HUDEP-2 (cell line): Measurements from ENCODE around the gene CAVIN3.
"Not testable (repeated sequence)": the region's sequence is repeated elsewhere in the genome, so short reads cannot be mapped to it uniquely, and the experiment has no call there.

ENCODE experiments used
- DNase-seq, 76 experiments: peaks; one replicate each; lab custom pipeline; 2025; ENCODE audit not compliant: unreplicated experiment in 76 of 76; lab: John Stamatoyannopoulos, UW

CAVIN3 gene

GRCh38 chr11:6326985-6327384, 6.7 kb upstream of the CAVIN3 start:
- DNase-seq = no peak

DNA sequence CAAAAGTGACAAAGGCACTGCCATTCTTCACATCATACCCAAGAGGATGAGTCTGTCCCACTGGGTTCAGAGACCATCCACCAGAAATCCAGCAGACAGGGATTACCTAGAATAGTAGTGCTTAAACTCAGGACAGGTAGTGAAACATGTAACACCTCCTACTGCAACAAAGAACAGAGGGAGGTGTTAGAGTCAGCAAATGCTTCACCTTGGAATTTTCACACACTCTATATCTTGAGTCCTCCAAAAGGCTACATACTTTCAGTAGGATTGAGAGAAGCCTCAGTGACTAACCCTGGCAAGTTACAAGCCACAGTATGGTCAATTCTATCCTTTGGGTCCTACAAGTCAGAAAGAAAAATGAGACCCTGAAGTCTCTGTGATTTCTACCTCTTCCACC, 6.0 kb upstream of the CAVIN3 start:
- no peak for DNase-seq

- DNase-seq = no peak
These were observed 3.1 kb upstream of the CAVIN3 start for GRCh38 chr11:6323291-6323905.

DNA sequence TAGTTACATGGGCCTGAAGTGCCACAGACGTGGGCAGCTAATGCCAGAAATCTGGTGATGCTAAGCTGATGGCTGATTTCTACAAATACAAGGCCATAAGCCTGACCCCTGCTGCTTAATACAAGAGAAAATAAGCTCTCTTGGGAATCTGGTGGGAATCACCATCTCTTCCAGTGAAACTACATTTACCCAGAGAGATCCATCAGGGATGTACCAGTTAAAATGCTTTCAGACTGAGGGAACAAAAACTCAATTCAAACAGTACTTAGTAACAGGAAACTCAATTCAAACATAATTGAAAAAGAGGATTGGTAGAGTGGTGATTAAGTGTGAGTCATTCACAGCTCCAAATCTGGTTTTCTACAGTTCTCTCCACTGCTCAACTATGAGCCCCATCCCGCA, 1.7 kb upstream of the CAVIN3 start:
- DNase-seq = no peak

- no peak for DNase-seq
These were observed 1.1 kb upstream of the CAVIN3 start for GRCh38 chr11:6321356-6321755.

DNA sequence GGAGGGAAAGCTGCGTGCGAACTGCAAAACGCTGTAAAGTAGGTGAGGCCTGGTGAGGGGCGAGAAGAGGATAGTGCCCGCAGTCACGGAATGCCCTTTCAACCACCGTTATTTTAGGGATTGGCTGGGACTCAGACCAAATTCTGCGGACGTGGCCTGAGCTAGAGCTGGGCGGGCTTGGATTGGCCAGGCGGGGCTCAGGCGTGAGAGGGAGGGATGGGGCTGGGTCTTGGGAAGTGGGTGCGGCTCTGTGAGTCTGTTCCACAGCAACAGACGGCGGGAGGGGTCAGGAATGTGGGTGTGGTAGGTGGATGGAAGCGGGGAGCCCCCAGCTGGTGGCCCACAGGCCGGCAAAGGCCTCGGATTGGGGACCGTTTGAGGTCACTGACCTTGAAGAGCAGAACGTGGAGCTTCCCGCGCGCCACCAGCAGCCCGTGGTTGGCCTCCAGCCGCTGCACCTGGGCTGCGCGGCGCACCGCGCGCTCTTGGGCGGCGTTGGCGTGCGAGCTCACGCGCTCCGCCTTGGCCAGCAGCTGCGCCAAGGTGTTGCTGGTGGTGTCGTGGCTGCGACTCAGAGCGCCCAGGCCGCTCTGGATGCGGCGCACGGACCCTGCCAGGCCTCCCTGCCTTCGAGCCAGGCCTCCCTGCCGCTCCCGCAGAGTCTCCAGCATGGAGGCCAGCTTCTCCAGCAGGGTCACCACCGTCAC, 444 bp downstream of the CAVIN3 start:
- peak in 2 of 76 experiments; percentile 1 to 11 for DNase-seq

- DNase-seq = no peak
These were observed 1.1 kb downstream of the CAVIN3 start for GRCh38 chr11:6319001-6319703.

DNA sequence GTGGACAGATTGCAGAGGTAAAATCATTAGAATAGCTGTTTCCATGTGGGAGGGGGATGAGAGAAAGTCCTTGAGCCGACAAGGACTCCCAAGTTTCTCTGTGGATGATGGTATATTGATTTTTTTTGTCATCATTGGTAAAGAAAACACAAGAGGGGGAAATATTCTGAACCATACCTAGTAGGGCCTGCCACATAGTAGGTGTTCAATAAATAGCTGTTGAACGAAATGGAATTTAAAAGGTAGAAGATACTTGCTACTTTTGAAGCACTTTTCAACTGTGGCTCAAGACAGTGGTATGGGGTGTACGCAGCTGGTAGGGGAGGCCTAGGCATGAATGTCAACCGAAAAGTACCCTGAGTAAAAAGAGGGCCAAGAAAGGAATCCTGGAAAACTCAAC, 2.1 kb downstream of the CAVIN3 start:
- DNase-seq = no peak

DNA sequence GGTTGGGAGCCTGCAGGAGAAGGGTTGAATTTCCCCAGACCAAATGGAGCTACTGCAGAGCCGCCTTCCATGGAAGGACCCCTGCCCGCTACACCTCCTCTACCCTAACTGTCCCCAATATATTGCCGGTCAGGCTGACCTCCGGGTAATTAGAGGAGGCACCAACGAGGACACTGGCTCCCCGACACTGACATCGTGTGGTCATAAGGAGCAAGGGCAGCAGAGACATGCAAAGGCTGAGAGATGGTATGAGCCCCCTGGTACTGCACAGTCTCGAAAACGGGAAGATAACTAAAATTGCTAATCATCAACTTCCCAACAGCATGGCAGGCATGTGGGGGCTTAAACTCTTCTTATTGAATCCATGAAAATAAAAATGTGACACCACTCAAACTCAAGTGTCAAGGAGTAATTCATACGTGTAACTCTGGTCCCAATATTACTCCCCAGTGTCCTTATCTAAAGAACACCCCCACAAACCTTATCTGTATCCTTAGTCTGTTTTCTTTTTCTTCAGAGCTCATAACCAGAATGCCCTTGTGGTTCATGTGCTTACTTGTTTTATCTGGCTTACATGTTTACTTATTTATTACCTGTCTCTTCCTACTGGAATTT, 4.4 kb downstream of the CAVIN3 start:
- DNase-seq = peak in 41 of 76 experiments; percentile 2 to 56 (median 27)

DNA sequence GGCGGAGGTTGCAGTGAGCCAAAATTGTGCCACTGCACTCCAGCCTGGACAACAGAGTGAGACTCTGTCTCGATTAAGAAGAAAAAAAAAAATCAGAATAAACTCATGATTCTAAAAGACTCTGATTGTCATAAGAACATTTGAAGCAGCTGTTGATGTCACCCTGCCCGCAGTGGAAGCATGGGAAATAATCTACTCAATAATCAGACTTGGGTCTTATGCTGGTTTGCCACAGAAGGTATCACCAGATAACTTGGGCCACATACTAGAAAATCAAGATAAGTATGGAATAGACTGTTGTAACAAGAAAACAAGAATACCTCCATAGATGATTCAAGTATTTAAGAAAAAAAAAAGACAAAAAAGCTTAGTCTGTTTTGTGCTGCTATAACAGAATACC, 8.2 kb downstream of the CAVIN3 start:
- peak in 2 of 76 experiments; percentile 2 to 17 for DNase-seq

- DNase-seq = no peak
These were observed 12.4 kb downstream of the CAVIN3 start for GRCh38 chr11:6307876-6308275.

GRCh38 chr11:6305297-6305696, 15.0 kb downstream of the CAVIN3 start:
- DNase-seq = no peak

GRCh38 chr11:6303661-6304060, 16.6 kb downstream of the CAVIN3 start:
- no peak for DNase-seq

DNA sequence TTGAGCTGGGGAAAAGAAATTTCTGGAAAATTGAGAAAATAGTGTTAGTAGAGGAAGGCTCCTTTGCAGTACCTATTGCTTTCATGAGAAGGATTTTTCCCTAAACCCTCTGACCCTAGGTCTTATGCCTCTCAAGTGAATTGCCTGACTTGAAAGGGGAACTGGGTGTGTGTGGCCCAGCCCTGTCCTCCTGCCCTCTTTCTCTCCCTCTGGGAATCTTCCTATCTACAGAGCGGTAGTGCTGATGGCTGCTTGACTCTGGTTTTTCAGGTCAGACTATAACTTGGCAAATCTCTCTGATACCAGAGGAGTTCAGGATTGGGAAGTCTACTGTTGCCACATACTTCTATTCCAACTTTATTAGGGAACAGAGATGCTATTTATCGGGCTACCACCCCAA, 19.2 kb downstream of the CAVIN3 start:
- no peak for DNase-seq

DNA sequence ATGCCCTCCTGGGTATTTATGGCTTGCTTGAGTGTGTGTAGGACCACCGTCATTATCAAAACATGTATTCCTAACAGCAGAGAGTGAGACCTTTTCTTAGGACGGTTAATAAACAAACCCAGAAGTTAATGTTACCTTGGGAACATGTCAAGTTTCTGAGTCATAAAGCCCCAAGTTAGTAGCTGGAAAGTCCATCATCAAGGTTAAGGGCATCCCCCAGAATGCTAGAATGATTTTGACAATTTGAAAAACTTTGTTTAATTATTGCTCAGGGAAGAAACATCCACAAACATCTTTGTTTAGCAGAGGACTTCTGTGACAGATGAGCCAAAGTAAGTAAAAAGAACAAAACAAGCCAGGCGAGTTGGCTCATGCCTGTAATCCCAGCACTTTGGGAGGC, 20.0 kb downstream of the CAVIN3 start:
- DNase-seq = no peak

DNA sequence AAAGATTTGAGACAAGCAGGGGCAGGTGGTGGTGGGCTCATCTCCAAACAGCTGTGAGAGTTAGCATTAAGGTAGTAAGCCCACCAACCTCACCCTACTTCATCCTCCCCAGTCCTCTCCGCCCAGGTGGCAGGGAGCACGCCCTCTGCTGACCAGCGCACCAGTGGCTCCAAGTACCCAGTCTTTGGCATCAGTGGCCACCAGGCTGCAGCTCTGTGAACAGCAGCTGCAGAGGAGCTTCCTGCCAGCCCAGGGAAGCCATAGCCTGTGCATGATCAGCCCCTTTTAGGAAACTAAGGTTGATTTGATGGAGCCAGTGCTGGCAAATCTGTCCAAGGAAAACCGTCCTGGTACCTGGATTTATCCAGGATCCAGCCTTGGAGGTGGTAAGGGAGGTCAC, 21.7 kb downstream of the CAVIN3 start:
- DNase-seq = peak in 42 of 76 experiments; percentile 2 to 63 (median 30)

GRCh38 chr11:6297831-6298230, 22.5 kb downstream of the CAVIN3 start:
- peak in 1 of 76 experiments; percentile 9 for DNase-seq

DNA sequence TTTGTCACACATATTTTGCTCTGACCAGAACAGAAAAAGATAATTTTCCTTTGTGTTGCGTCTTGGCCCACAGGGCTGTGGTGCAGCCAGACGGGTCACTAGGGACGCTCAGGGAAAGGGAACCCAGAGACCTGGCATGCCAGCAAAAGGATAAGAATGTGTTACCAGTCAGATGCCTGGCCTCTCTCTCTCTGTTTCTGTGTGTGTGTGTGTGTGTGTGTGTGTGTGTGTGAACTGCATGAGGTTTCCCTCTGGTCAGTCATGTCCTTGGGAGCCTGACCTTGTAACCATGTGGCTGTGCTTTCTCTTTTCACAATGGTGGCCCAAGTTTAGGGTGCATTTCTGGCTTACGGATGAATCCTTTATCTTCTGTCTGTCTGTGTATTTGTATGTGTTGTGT, 35.3 kb downstream of the CAVIN3 start:
- DNase-seq = no peak

DNA sequence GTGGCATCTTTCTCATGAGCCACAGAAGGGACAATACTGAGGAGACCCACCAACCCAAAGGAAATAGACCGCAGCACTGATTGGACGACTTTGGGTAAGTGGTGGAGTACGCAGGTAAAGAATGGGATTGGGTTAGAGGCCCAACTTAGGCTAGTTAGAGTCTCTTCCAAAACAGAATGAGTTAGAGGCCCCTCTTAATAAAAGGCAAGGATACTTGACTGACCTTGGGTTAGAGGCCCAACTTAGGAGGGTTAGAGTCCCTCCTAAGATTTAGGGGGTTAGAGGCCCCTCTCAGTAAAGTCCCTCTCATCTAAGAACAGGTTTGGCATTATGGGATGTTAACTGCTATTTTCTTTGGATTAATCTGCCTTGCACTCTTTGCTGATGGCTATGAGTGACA, 36.1 kb downstream of the CAVIN3 start:
- DNase-seq = no peak

GRCh38 chr11:6283453-6284023, 36.8 kb downstream of the CAVIN3 start:
- DNase-seq = no peak

DNA sequence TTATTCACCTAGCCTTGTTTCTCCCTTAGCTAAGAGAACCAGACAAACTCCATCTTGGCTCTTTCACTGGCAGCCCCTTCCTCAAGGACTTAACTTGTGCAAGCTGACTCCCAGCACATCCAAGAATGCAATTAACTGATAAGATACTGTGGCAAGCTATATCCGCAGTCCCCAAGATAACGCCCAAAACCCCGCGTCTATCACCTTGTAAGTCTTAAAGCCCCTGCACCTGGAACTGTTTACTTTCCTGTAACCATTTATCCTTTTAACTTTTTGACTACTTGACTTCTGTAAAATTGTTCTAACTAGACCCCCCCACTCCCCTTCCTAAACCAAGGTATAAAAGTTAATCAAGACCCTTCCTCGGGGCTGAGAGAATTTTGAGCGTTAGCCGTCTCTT, 39.5 kb downstream of the CAVIN3 start:
- DNase-seq = not testable (repeated sequence)
